ENCODE data around the gene GCH1. TPM values are rescaled to one million over a fixed set of nuclear protein-coding genes. Genes with fewer than 3 reads are reported as not detected.

The GCH1 gene
- total RNA-seq, 1 donor from 2014 or later = 2.5 TPM

DNA sequence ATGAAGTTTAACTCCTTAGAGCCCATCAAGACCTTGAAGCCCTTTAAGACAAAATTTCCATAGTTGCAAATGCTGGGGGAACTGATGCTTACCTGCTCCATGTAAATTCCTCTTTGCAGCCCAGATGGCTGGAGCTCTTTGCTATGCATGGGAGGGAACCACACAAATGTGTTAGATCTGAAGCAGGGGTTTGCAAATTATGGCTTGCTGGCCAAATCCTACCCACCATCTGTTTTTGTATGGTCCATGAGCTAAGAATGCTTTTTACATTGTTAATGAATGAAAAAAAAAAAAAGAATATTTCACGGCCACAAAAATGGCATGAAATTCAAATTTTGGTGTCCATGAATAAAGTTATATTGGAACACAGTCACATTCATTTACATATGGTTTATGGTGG, 74.6 kb downstream of the GCH1 start:
- DNase-seq (ENCODE audit: low read depth) = no peak

- DNase-seq (ENCODE audit: low read depth) = no peak
These were observed 78.7 kb downstream of the GCH1 start for GRCh38 chr14:54823757-54824549.

GRCh38 chr14:54822685-54823084, 79.9 kb downstream of the GCH1 start:
- no peak for DNase-seq (ENCODE audit: low read depth)

DNA sequence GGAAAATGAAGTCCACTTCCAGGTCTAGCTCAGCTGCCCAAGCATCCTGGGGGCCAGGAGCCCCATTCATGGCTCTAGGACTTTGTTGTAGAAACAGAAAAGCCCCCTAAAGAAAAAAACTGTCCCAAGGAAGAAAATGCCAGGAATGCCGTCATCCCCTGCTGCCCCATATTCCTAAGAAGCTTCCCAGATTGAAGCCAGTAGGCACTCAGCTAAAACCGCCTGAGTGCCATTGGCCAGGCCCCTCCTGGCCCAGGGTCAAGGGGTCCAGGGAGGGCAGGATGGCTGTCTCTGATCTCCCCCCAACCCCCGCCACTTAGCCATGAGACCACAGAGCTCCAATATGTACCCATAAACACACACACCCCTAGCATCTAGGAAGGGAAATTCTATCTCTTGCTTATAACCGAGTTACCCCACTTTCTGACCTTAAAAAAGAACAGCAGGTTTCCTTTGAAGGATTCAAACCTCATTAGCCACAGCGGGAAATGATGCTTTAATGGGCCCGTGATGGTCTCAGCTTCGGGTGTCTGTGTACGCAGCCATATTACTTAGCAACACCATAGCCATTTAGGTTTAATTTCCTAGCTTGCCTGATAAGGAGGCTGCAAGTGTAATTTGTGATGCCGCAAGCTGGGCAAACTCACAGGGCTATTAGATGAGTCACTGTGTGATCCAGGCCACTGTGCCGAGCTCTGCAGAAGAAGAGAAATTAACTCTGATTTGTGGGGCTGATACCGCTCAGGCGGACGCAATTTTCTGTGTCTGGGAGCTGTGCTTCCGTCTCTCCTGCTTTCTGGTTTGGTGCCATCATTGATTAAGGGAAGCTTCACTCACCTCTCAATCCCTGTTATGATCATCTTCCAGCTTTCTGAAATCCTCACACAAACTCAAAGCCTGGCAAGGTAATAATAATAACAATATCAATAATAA, 84.2 kb downstream of the GCH1 start:
- DNase-seq (ENCODE audit: low read depth) = peak; percentile 75

DNA sequence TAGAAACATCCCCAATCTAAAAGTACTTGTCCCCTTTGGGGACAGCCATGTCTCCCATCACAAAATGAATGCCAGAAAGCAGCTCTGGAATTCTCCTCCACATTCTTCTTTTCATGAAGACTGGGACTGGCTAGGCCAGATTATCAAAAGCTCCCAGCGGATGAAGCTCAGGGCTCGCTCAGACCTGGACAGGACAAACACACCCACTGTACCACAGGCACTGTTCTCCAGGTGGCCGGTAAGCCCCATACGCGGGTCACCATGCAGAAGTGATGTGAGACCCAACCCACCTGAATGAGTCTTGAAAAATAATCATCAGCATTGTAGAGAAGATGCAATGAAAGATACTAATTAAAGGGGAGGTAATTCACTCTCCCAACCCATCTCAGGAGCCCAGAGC, 85.1 kb downstream of the GCH1 start:
- DNase-seq (ENCODE audit: low read depth) = no peak

DNA sequence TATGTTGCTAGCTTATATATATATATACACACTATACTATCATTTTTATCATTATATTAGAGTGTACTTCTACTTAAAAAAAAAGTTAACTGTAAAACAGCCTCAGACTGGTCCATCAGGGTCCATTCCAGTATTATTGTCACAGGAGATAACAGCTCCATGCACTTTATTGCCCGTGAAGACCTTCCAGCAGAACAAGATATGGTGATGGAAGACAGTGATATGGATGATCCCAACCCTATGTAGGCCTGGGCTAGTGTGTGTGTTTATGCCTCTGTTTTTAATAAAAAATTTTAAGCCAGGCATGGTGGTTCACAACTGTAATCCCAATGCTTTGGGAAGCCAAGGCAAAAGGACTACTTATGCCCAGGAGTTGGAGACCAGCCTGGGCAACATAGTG, 86.2 kb downstream of the GCH1 start:
- no peak for DNase-seq (ENCODE audit: low read depth)

DNA sequence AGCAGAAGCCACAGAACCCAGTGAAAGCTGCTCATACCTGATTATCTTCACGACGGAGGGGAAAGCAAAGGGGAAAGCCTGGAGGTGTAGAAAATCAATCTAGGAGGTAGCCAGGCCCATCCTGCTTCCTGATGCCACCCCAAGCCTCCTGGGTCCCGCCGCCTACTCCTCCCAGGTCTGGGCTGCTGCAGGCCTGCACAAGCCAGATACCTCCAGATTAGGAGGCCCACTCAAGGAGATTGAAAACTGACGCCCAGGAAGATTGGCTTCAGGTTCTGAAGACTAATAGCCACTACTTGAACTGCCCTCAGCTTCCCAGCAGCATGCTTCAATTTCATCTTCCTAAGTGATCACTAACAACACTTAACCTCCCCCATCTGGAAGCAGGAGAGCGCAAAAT, 87.1 kb downstream of the GCH1 start:
- no peak for DNase-seq (ENCODE audit: low read depth)

DNA sequence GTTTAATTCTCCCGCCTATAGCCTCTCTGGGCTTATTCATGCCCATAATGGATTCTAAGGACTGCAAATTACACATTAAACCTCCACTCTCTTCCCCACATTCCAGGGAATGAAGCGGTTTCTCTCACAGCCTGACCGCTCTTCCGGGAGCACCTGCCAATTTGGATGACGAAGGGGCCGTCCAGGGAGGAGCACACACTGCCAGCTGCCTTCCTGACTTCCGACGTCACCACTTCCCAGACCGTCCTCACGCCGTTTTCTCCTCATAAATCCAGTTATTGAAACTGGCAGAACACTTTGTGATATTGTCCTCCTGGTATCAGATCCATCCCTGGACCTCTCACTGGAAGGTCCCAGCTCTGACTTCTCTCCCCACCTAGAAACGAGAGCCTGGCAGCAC, 87.6 kb downstream of the GCH1 start:
- DNase-seq (ENCODE audit: low read depth) = peak; percentile 38

- DNase-seq (ENCODE audit: low read depth) = no peak
These were observed 88.5 kb downstream of the GCH1 start for GRCh38 chr14:54814076-54814475.

GRCh38 chr14:54813081-54813480, 89.5 kb downstream of the GCH1 start:
- no peak for DNase-seq (ENCODE audit: low read depth)

- no peak for DNase-seq (ENCODE audit: low read depth)
These were observed 90.0 kb downstream of the GCH1 start for GRCh38 chr14:54812617-54813016.

DNA sequence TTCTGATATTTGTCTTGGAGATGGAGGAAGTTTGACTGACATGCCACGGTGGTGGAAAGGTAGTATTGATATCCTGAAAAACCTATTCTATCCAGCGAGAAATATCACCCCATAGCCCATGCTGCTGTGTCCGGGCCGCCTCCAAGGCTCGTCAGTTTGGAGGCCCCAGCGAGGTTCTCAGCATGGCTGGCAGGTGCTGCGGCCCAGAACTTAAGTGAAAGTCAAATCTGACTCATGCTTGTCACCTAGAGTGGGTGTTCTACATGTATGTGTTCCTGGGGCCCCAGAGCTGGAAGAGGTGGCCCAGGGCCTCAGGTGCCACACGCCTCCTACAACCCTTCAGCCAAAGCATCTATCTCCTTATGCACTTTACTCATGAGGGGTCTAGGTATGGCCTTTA, 92.9 kb downstream of the GCH1 start:
- no peak for DNase-seq (ENCODE audit: low read depth)

- no peak for DNase-seq (ENCODE audit: low read depth)
These were observed 94.1 kb downstream of the GCH1 start for GRCh38 chr14:54808326-54809161.

DNA sequence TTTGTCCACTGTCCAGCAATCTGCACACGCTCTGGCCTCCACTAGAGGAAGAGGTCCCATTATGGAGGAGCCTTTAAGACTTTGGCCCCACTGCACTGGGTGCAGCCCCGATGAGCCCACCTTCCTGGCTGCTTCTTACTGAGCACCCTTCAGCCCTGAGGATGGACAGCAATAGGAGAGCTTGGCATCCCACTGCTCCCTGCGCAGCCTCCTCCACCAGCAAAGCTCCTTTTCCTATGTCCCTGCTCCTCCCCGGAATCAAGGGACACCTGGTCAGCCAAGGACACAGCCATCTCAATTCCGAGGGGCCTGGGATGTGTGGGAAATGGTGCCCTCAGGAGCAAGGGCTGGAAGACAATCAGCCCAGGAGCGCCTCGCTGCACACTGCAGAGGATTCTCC, 94.7 kb downstream of the GCH1 start:
- DNase-seq (ENCODE audit: low read depth) = no peak

- DNase-seq (ENCODE audit: low read depth) = no peak
These were observed 95.2 kb downstream of the GCH1 start for GRCh38 chr14:54807428-54807827.

GRCh38 chr14:54806616-54807015, 96.0 kb downstream of the GCH1 start:
- no peak for DNase-seq (ENCODE audit: low read depth)

GRCh38 chr14:54805445-54806322, 96.9 kb downstream of the GCH1 start:
- DNase-seq (ENCODE audit: low read depth) = peak; percentile 86

GRCh38 chr14:54805070-54805444, 97.6 kb downstream of the GCH1 start:
- DNase-seq (ENCODE audit: low read depth) = no peak

- DNase-seq (ENCODE audit: low read depth) = no peak
These were observed 98.0 kb downstream of the GCH1 start for GRCh38 chr14:54804538-54805041.

DNA sequence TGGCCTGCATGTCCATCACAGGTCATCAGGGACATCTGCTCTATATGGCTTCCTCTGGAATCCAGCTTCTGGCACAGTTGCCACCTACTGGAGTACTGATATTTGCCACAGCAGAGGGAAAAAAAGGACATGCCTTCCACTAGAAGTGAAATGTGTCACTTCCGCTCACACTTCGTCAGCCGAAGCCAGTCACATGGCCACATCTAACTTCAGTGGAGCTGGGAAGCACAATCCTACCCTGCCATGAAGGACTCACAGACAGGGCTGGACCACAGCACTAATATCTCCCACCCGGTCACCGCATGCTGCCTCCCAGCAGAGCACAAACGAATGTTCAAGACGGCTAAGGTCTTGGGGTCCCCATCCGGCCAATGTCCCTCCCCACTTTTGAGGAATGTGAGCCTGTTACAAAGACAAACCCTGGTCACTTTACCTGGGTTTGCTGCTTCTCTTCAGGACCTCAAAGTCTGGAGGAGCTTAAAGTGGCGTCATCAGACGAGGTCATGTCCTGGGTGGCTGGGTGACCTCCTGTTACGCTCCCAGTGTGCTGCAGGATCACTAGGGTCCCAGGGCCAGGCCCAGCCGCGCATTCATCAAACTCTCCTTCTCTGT, 98.6 kb downstream of the GCH1 start:
- no peak for DNase-seq (ENCODE audit: low read depth)

Data from myocyte (in vitro differentiated cells).